Memory B cell (primary cell): Measurements from ENCODE around the gene CCDC127.

Experiments used
- ATAC-seq: fragments of 150-1000 bp; cut with Tn5 transposase; 2 replicates; pipeline ENCODE4 v1.10.0; 2021; ENCODE audit warnings: low read depth, mild to moderate bottlenecking, moderate library complexity
- DNase-seq, 2 donors: peaks; one replicate each; pipeline ENCODE4 v3.0.0; 2022; ENCODE audit warnings: low spot score in 2 of 2
- H3K27ac Mint-ChIP-seq: one replicate; pipeline ENCODE4 v1.8.0; 2022; ENCODE audit warnings: mild to moderate bottlenecking, moderate library complexity, mixed read lengths
- H3K27me3 Mint-ChIP-seq: one replicate; pipeline ENCODE4 v1.8.0; 2022; ENCODE audit warnings: mixed read lengths
- H3K36me3 Mint-ChIP-seq: one replicate; pipeline ENCODE4 v1.8.0; 2022; ENCODE audit warnings: mild to moderate bottlenecking, mixed read lengths
- H3K4me1 Mint-ChIP-seq: one replicate; pipeline ENCODE4 v1.8.0; 2022; ENCODE audit warnings: mixed read lengths
- H3K4me3 Mint-ChIP-seq: one replicate; pipeline ENCODE4 v1.8.0; 2022; ENCODE audit warnings: mild to moderate bottlenecking, moderate library complexity, mixed read lengths
- H3K9me3 Mint-ChIP-seq: one replicate; pipeline ENCODE4 v1.8.0; 2022; ENCODE audit warnings: mixed read lengths

CCDC127 gene

GRCh38 chr5:185095-186070 is 32.6 kb downstream of the CCDC127 start:
- Mint-ChIP-seq H3K27ac (no peak overlapping the region), H3K4me3 (no peak overlapping the region), H3K36me3 (no peaks in the 10 kb centered on the region), H3K4me1 (peaks cover 10% of the 10 kb centered on the region), H3K27me3 (peaks cover 10% of the 10 kb centered on the region), H3K9me3 (no peaks in the 10 kb centered on the region)
- ATAC-seq (no peak), DNase-seq (no peak)

- peaks cover 11% of the 10 kb centered on the region for H3K27me3 Mint-ChIP-seq
- ATAC-seq (no peak), DNase-seq (no peak)
- H3K36me3 Mint-ChIP-seq, result no peaks in the 10 kb centered on the region
- H3K4me1 Mint-ChIP-seq, result peaks cover 7% of the 10 kb centered on the region
- H3K27ac Mint-ChIP-seq, result no peak overlapping the region
- H3K4me3 Mint-ChIP-seq, result no peak overlapping the region
- no peaks in the 10 kb centered on the region for H3K9me3 Mint-ChIP-seq
These were observed 33.5 kb downstream of the CCDC127 start for GRCh38 chr5:184471-184870.

GRCh38 chr5:182126-182525 is 35.8 kb downstream of the CCDC127 start:
- DNase-seq (no peak), ATAC-seq (no peak)
- Mint-ChIP-seq H3K9me3 (no peaks in the 10 kb centered on the region), H3K4me1 (no peaks in the 10 kb centered on the region), H3K4me3 (no peak overlapping the region), H3K36me3 (no peaks in the 10 kb centered on the region), H3K27ac (no peak overlapping the region), H3K27me3 (peaks cover 8% of the 10 kb centered on the region)

- DNase-seq (no peak), ATAC-seq (no peak)
- Mint-ChIP-seq H3K4me1 (no peaks in the 10 kb centered on the region), H3K27me3 (peaks cover 8% of the 10 kb centered on the region), H3K9me3 (no peaks in the 10 kb centered on the region), H3K4me3 (no peak overlapping the region), H3K36me3 (no peaks in the 10 kb centered on the region), H3K27ac (no peak overlapping the region)
These were observed 36.4 kb downstream of the CCDC127 start for GRCh38 chr5:181566-181965.

GRCh38 chr5:181160-181559 is 36.8 kb downstream of the CCDC127 start:
- no peak for ATAC-seq

GRCh38 chr5:180286-180918 is 37.6 kb downstream of the CCDC127 start:
- no peaks in the 10 kb centered on the region for H3K36me3 Mint-ChIP-seq
- no peak for DNase-seq
- no peak for ATAC-seq
- no peak overlapping the region for H3K4me3 Mint-ChIP-seq
- no peak overlapping the region for H3K27ac Mint-ChIP-seq
- H3K4me1 Mint-ChIP-seq, result no peaks in the 10 kb centered on the region
- no peaks in the 10 kb centered on the region for H3K9me3 Mint-ChIP-seq
- H3K27me3 Mint-ChIP-seq, result peaks cover 8% of the 10 kb centered on the region

More at GRCh38 chr5:181160-181559, 36.8 kb downstream of the CCDC127 start:
- peaks cover 8% of the 10 kb centered on the region for H3K27me3 Mint-ChIP-seq
- H3K36me3 Mint-ChIP-seq, result no peaks in the 10 kb centered on the region
- H3K9me3 Mint-ChIP-seq, result no peaks in the 10 kb centered on the region
- no peaks in the 10 kb centered on the region for H3K4me1 Mint-ChIP-seq
- DNase-seq, result no peak
- no peak overlapping the region for H3K27ac Mint-ChIP-seq
- no peak overlapping the region for H3K4me3 Mint-ChIP-seq

- H3K4me1 Mint-ChIP-seq, result no peaks in the 10 kb centered on the region
- no peaks in the 10 kb centered on the region for H3K9me3 Mint-ChIP-seq
- H3K4me3 Mint-ChIP-seq, result no peak overlapping the region
- peaks cover 10% of the 10 kb centered on the region for H3K27me3 Mint-ChIP-seq
- no peak overlapping the region for H3K27ac Mint-ChIP-seq
- H3K36me3 Mint-ChIP-seq, result no peaks in the 10 kb centered on the region
- DNase-seq, result no peak
- ATAC-seq, result no peak
These were observed 38.6 kb downstream of the CCDC127 start for GRCh38 chr5:179401-179800.

- Mint-ChIP-seq H3K27ac (no peak overlapping the region), H3K27me3 (peaks cover 16% of the 10 kb centered on the region), H3K36me3 (no peaks in the 10 kb centered on the region), H3K4me1 (no peaks in the 10 kb centered on the region), H3K9me3 (no peaks in the 10 kb centered on the region), H3K4me3 (no peak overlapping the region)
- DNase-seq (no peak), ATAC-seq (no peak)
These were observed 39.8 kb downstream of the CCDC127 start for GRCh38 chr5:178110-178509.

- peaks cover 17% of the 10 kb centered on the region for H3K27me3 Mint-ChIP-seq
- no peak overlapping the region for H3K27ac Mint-ChIP-seq
- DNase-seq (no peak), ATAC-seq (no peak)
- H3K4me1 Mint-ChIP-seq, result no peaks in the 10 kb centered on the region
- H3K4me3 Mint-ChIP-seq, result no peak overlapping the region
- H3K9me3 Mint-ChIP-seq, result no peaks in the 10 kb centered on the region
- no peaks in the 10 kb centered on the region for H3K36me3 Mint-ChIP-seq
These were observed 41.6 kb downstream of the CCDC127 start for GRCh38 chr5:176296-176823.

- ATAC-seq, result no peak
- Mint-ChIP-seq H3K4me1 (no peaks in the 10 kb centered on the region), H3K36me3 (no peaks in the 10 kb centered on the region), H3K9me3 (no peaks in the 10 kb centered on the region), H3K4me3 (no peak overlapping the region), H3K27me3 (peaks cover 15% of the 10 kb centered on the region), H3K27ac (no peak overlapping the region)
- DNase-seq, result no peak
These were observed 43.0 kb downstream of the CCDC127 start for GRCh38 chr5:174876-175465.

GRCh38 chr5:174291-174600 is 43.7 kb downstream of the CCDC127 start:
- no peak for DNase-seq
- Mint-ChIP-seq H3K36me3 (no peaks in the 10 kb centered on the region), H3K27me3 (peaks cover 12% of the 10 kb centered on the region), H3K4me3 (no peak overlapping the region), H3K27ac (no peak overlapping the region), H3K9me3 (no peaks in the 10 kb centered on the region), H3K4me1 (no peaks in the 10 kb centered on the region)
- ATAC-seq, result no peak

GRCh38 chr5:173392-174290 is 44.3 kb downstream of the CCDC127 start:
- Mint-ChIP-seq H3K36me3 (no peaks in the 10 kb centered on the region), H3K9me3 (no peaks in the 10 kb centered on the region), H3K4me3 (no peak overlapping the region), H3K27ac (no peak overlapping the region), H3K27me3 (peaks cover 12% of the 10 kb centered on the region), H3K4me1 (no peaks in the 10 kb centered on the region)
- DNase-seq (no peak), ATAC-seq (no peak)

GRCh38 chr5:172841-173251 is 45.1 kb downstream of the CCDC127 start:
- Mint-ChIP-seq H3K4me1 (no peaks in the 10 kb centered on the region), H3K36me3 (no peaks in the 10 kb centered on the region), H3K27ac (no peak overlapping the region), H3K27me3 (peaks cover 12% of the 10 kb centered on the region), H3K9me3 (no peaks in the 10 kb centered on the region), H3K4me3 (no peak overlapping the region)
- DNase-seq, result no peak
- no peak for ATAC-seq
